HCEC 1CT (cell line): ENCODE results near the gene ADGRB3.

Experiments
- DNase-seq: peaks from one replicate; pipeline ENCODE4 v3.0.0-alpha.2; 2017

The ADGRB3 gene

GRCh38 chr6:68634726-68635411 is at the start of gene ADGRB3:
ADGRB3 (plus strand) TSS chr6:68635282; CDS start chr6:68638676, 3,394 bp downstream.
- peak; percentile 74 for DNase-seq

- no peak for DNase-seq
Observed at GRCh38 chr6:68593558-68593957, 41.5 kb upstream of the ADGRB3 start.

GRCh38 chr6:68597642-68598041 is 37.4 kb upstream of the ADGRB3 start:
- no peak for DNase-seq

- no peak for DNase-seq
Observed at GRCh38 chr6:68615938-68616337, 19.1 kb upstream of the ADGRB3 start.

GRCh38 chr6:68625998-68626397 is 9.1 kb upstream of the ADGRB3 start:
- no peak for DNase-seq

GRCh38 chr6:68628161-68628560 is 6.9 kb upstream of the ADGRB3 start:
- DNase-seq: no peak

- DNase-seq: no peak
Observed at GRCh38 chr6:68632734-68633133, 2.3 kb upstream of the ADGRB3 start.

GRCh38 chr6:68633281-68633971 is 1.7 kb upstream of the ADGRB3 start:
- DNase-seq: no peak

- no peak for DNase-seq
Observed at GRCh38 chr6:68633972-68634725, 933 bp upstream of the ADGRB3 start.

- no peak for DNase-seq
Observed at GRCh38 chr6:68635412-68635705, 277 bp downstream of the ADGRB3 start.

- DNase-seq: peak; percentile 11
Observed at GRCh38 chr6:68635706-68636513, 828 bp downstream of the ADGRB3 start.

- DNase-seq: no peak
Observed at GRCh38 chr6:68636666-68637065, 1.6 kb downstream of the ADGRB3 start.

- DNase-seq: no peak
Observed at GRCh38 chr6:68637071-68637470, 2.0 kb downstream of the ADGRB3 start.

GRCh38 chr6:68637782-68638181 is 2.7 kb downstream of the ADGRB3 start:
- no peak for DNase-seq

GRCh38 chr6:68638230-68638900 is 3.3 kb downstream of the ADGRB3 start:
- DNase-seq: peak; percentile 9

GRCh38 chr6:68639211-68639610 is 4.1 kb downstream of the ADGRB3 start:
- DNase-seq: no peak

- peak; percentile 12 for DNase-seq
Observed at GRCh38 chr6:68639826-68640490, 4.9 kb downstream of the ADGRB3 start.

GRCh38 chr6:68640491-68640835 is 5.4 kb downstream of the ADGRB3 start:
- no peak for DNase-seq

- DNase-seq: no peak
Observed at GRCh38 chr6:68641172-68641571, 6.1 kb downstream of the ADGRB3 start.

- no peak for DNase-seq
Observed at GRCh38 chr6:68642081-68642480, 7.0 kb downstream of the ADGRB3 start.

GRCh38 chr6:68642977-68643376 is 7.9 kb downstream of the ADGRB3 start:
- no peak for DNase-seq

- DNase-seq: no peak
Observed at GRCh38 chr6:68649669-68650068, 14.6 kb downstream of the ADGRB3 start.
